ENCODE measurements around the gene CWC25. TPM values are rescaled to one million over a fixed set of nuclear protein-coding genes. Genes with fewer than 3 reads are reported as not detected.
A peak's percentile ranks its signal among the peaks of the same experiment; 100 is the strongest.

Gene CWC25
- total and polyA plus RNA-seq, 2 of the 13 experiments (the other 11 are each of a cell fraction or from before 2014, with no cell fraction given) = 15.6 to 22.7 TPM

DNA sequence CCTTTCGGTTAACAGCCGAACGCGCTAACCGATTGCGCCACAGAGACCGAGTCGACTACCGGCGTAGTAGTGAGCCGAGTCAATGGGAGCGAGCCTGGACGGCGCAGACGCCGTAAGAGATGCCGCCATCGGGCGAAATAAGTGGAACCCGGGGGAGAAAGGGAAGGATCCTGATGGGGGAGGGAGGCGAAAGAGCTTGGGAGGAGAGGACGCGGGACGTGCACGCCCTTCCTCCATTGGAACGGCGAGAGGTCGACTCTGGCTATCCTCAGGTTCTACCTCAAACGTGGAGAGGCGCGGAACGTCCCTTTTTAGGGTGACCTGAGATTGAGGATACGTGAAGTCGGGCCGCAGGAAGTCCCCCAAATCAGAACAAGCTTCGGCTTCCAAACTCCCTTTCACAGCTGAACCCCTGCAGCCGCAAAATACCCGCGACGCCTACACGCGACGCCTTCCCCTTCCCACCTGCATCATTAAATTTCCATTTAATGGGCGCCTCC is 73.3 kb downstream of the CWC25 start (continued):
- TF ChIP-seq, protein P1, sequence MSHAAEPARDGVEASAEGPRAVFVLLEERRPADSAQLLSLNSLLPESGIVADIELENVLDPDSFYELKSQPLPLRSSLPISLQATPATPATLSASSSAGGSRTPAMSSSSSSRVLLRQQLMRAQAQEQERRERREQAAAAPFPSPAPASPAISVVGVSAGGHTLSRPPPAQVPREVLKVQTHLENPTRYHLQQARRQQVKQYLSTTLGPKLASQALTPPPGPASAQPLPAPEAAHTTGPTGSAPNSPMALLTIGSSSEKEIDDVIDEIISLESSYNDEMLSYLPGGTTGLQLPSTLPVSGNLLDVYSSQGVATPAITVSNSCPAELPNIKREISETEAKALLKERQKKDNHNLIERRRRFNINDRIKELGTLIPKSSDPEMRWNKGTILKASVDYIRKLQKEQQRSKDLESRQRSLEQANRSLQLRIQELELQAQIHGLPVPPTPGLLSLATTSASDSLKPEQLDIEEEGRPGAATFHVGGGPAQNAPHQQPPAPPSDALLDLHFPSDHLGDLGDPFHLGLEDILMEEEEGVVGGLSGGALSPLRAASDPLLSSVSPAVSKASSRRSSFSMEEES (CRISPR knock-in tag; IDR thresholded peaks at IDR 0.05) = 0 out of 2 replicates have a peak, but pooled peaks have one; percentile 15
- 0 out of 2 replicates have a peak, but pooled peaks have one; percentile 52 for TF ChIP-seq SATB2 (CRISPR knock-in tag; IDR thresholded peaks at IDR 0.05)
- TF ChIP-seq POLR2A (IDR thresholded peaks at IDR 0.05; ENCODE audit: insufficient read depth in 1 of 2, low read depth in 2 of 2, low read length in 2 of 2) = peak in 1 of 2 experiments; percentile 45; a peak in 2 of 4 replicates
- TF ChIP-seq MXD3 (CRISPR knock-in tag; IDR thresholded peaks at IDR 0.05) = no peak
- peak; percentile 96 for TF ChIP-seq ZMAT3 (CRISPR knock-in tag; conservative IDR thresholded peaks at IDR 0.05)
- TF ChIP-seq YEATS4 (CRISPR knock-in tag; IDR thresholded peaks at IDR 0.05; ENCODE audit: borderline replicate concordance) = no peak
- TF ChIP-seq PRPF4 (IDR thresholded peaks at IDR 0.05; ENCODE audit: low read depth, low read length, poor library complexity, severe bottlenecking) = peak; percentile 97
- peak; percentile 73 for TF ChIP-seq NAIF1 (CRISPR knock-in tag; IDR thresholded peaks at IDR 0.05; ENCODE audit: borderline replicate concordance)
- TF ChIP-seq ZFAT (CRISPR knock-in tag; conservative IDR thresholded peaks at IDR 0.05) = no peak
- TF ChIP-seq, protein P2, sequence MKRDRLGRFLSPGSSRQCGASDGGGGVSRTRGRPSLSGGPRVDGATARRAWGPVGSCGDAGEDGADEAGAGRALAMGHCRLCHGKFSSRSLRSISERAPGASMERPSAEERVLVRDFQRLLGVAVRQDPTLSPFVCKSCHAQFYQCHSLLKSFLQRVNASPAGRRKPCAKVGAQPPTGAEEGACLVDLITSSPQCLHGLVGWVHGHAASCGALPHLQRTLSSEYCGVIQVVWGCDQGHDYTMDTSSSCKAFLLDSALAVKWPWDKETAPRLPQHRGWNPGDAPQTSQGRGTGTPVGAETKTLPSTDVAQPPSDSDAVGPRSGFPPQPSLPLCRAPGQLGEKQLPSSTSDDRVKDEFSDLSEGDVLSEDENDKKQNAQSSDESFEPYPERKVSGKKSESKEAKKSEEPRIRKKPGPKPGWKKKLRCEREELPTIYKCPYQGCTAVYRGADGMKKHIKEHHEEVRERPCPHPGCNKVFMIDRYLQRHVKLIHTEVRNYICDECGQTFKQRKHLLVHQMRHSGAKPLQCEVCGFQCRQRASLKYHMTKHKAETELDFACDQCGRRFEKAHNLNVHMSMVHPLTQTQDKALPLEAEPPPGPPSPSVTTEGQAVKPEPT (CRISPR knock-in tag; IDR thresholded peaks at IDR 0.05; ENCODE audit: low read depth) = peak; percentile 22; the same call in 1 of the 2 replicates
- TF ChIP-seq, protein P3, sequence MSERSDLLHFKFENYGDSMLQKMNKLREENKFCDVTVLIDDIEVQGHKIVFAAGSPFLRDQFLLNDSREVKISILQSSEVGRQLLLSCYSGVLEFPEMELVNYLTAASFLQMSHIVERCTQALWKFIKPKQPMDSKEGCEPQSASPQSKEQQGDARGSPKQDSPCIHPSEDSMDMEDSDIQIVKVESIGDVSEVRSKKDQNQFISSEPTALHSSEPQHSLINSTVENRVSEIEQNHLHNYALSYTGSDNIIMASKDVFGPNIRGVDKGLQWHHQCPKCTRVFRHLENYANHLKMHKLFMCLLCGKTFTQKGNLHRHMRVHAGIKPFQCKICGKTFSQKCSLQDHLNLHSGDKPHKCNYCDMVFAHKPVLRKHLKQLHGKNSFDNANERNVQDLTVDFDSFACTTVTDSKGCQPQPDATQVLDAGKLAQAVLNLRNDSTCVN (CRISPR knock-in tag; IDR thresholded peaks at IDR 0.05; ENCODE audit: borderline replicate concordance) = peak; percentile 92
- TF ChIP-seq ZSCAN9 (CRISPR knock-in tag; IDR thresholded peaks at IDR 0.05; ENCODE audit: borderline replicate concordance) = peak; percentile 63; the same call in 1 of the 2 replicates
- TF ChIP-seq ZNF776 (CRISPR knock-in tag; IDR thresholded peaks at IDR 0.05) = peak; percentile 48
- TF ChIP-seq MIXL1 (CRISPR knock-in tag; IDR thresholded peaks at IDR 0.05) = peak; percentile 87
- TF ChIP-seq BRCA1 (CRISPR knock-in tag; IDR thresholded peaks at IDR 0.05) = 0 out of 2 replicates have a peak, but pooled peaks have one; percentile 21
- TF ChIP-seq NFE2L1 (CRISPR knock-in tag; IDR thresholded peaks at IDR 0.05; ENCODE audit: borderline replicate concordance) = 0 out of 2 replicates have a peak, but pooled peaks have one; percentile 5
- 0 out of 2 replicates have a peak, but pooled peaks have one; percentile 48 for TF ChIP-seq KDM1A (CRISPR knock-in tag; IDR thresholded peaks at IDR 0.05)
- 0 out of 2 replicates have a peak, but pooled peaks have one; percentile 64 for TF ChIP-seq ZNF879 (CRISPR knock-in tag; IDR thresholded peaks at IDR 0.05)
- TF ChIP-seq MEIS1 (CRISPR knock-in tag; IDR thresholded peaks at IDR 0.05; ENCODE audit: borderline replicate concordance) = 0 out of 2 replicates have a peak, but pooled peaks have one; percentile 11
- peak; percentile 61; the same call in 1 of the 2 replicates for TF ChIP-seq POLR2G (IDR thresholded peaks at IDR 0.05; ENCODE audit: low read depth, low read length)
- TF ChIP-seq TMF1 (CRISPR knock-in tag; IDR thresholded peaks at IDR 0.05; ENCODE audit: low read depth) = 0 out of 2 replicates have a peak, but pooled peaks have one; percentile 9
- TF ChIP-seq SMARCC2 (IDR thresholded peaks at IDR 0.05) = no peak
- 0 out of 2 replicates have a peak, but pooled peaks have one; percentile 70 for TF ChIP-seq ZNF792 (CRISPR knock-in tag; IDR thresholded peaks at IDR 0.05)
- 0 out of 2 replicates have a peak, but pooled peaks have one; percentile 23 for TF ChIP-seq ARHGAP35 (CRISPR knock-in tag; IDR thresholded peaks at IDR 0.05; ENCODE audit: borderline replicate concordance)
- 0 out of 2 replicates have a peak, but pooled peaks have one; percentile 54 for TF ChIP-seq BATF2 (CRISPR knock-in tag; IDR thresholded peaks at IDR 0.05)
- TF ChIP-seq GATAD1 (CRISPR knock-in tag; IDR thresholded peaks at IDR 0.05) = peak; percentile 25; the same call in 1 of the 2 replicates
- peak; percentile 69; the same call in 1 of the 2 replicates for TF ChIP-seq ZNF12 (CRISPR knock-in tag; IDR thresholded peaks at IDR 0.05)

All from HepG2 (cell line).